Endothelial cell of umbilical vein (primary cell): ENCODE data around the gene BATF. TPM values are rescaled to one million over a fixed set of nuclear protein-coding genes. Genes with fewer than 3 reads are reported as not detected.

Experiments
- BruUV-seq: library from RNA; stranded (reverse); fragments of 400-500 nt; replicated peaks from 2 replicates; lab custom pipeline; 2021; lab: Mats Ljungman, UMichigan
- CTCF ChIA-PET: fragments of 300-600, 350-600 bp; sonication (Branson Sonifier 250); formaldehyde crosslinking; loops from one replicate; lab custom pipeline; 2021; ENCODE audit warnings: antibody characterized with exemption, inconsistent platforms; lab: Charles Lee
- POLR2A ChIA-PET: fragments of 300-600, 350-600 bp; sonication (Branson Sonifier 250); formaldehyde crosslinking; loops from one replicate; lab custom pipeline; 2021; ENCODE audit warnings: antibody characterized with exemption, inconsistent platforms; lab: Charles Lee
- DNase-seq: peaks from one replicate; pipeline ENCODE4 v3.0.0-alpha.2; 2011; ENCODE audit warnings: low read depth, low spot score
- FAIRE-seq: peaks from 2 replicates; lab custom pipeline; 2011; peaks lifted over from hg19 to GRCh38; lab: Jason Lieb, UNC
- H2AFZ ChIP-seq: 2 replicates; pipeline ENCODE4 v1.6.0; 2012; ENCODE audit warnings: low read depth, low read length, control low read depth, inconsistent platforms
- H3K27ac ChIP-seq: 2 replicates; pipeline ENCODE4 v1.5.1; 2011; ENCODE audit warnings: low read depth, mild to moderate bottlenecking, control low read depth, low read length, moderate library complexity; ENCODE audit not compliant: insufficient read depth
- H3K27me3 ChIP-seq, 2 experiments: 2 replicates each; pipeline versions ENCODE4 v1.6.0 to v1.6.1; 2011; ENCODE audit warnings: low read length in 2 of 2, mixed read lengths in 1 of 2; ENCODE audit not compliant: control insufficient read depth in 2 of 2, insufficient read depth in 2 of 2
- H3K36me3 ChIP-seq, 2 experiments: 2 replicates in 1 of 2; 3 replicates in 1 of 2; pipeline ENCODE4 v1.5.1; 2011; ENCODE audit warnings: low read length in 2 of 2, mild to moderate bottlenecking in 1 of 2, moderate library complexity in 1 of 2; ENCODE audit not compliant: control insufficient read depth in 2 of 2, insufficient read depth in 2 of 2; ENCODE audit errors: extremely low read depth in 1 of 2
- H3K4me1 ChIP-seq: 3 replicates; pipeline ENCODE4 v1.5.1; 2011; ENCODE audit warnings: mild to moderate bottlenecking, low read length; ENCODE audit not compliant: control insufficient read depth, insufficient read depth; ENCODE audit errors: extremely low read depth
- H3K4me2 ChIP-seq: 2 replicates; pipeline ENCODE4 v1.6.1; 2011; ENCODE audit warnings: low read length, control low read depth, mixed read lengths; ENCODE audit not compliant: insufficient read depth
- H3K4me3 ChIP-seq, 3 experiments: fragments of 200-600 bp in 1 of 3; sonication (generic), shearing (Covaris generic) in 1 of 3; replicated peaks in 1 of 3; 2 replicates each; pipeline ENCODE4 v1.5.1; 2011 to 2016; ENCODE audit warnings: control low read depth in 3 of 3, low read length in 3 of 3, mild to moderate bottlenecking in 2 of 3, inconsistent platforms in 1 of 3, low read depth in 1 of 3, moderate library complexity in 1 of 3; ENCODE audit not compliant: insufficient read depth in 1 of 3
- H3K79me2 ChIP-seq: 2 replicates; pipeline ENCODE4 v1.6.0; 2012; ENCODE audit warnings: low read length, inconsistent platforms; ENCODE audit not compliant: control insufficient read depth, insufficient read depth
- H3K9ac ChIP-seq: replicated peaks from 2 replicates; pipeline ENCODE3; 2011; ENCODE audit warnings: low read length, control low read depth; ENCODE audit not compliant: insufficient read depth; ENCODE audit errors: extremely low read depth
- H3K9me1 ChIP-seq: replicated peaks from 3 replicates; pipeline ENCODE4 v1.6.0; 2011; ENCODE audit warnings: mild to moderate bottlenecking, low read length; ENCODE audit not compliant: control insufficient read depth, insufficient read depth; ENCODE audit errors: extremely low read depth
- H3K9me3 ChIP-seq: replicated peaks from 2 replicates; pipeline ENCODE4 v1.5.1; 2012; ENCODE audit warnings: low read length, inconsistent platforms; ENCODE audit not compliant: control insufficient read depth, insufficient read depth
- H4K20me1 ChIP-seq: replicated peaks from 2 replicates; pipeline ENCODE3; 2011; ENCODE audit warnings: mild to moderate bottlenecking, low read length; ENCODE audit not compliant: control insufficient read depth, insufficient read depth; ENCODE audit errors: extremely low read depth
- EZH2 ChIP-seq: IDR thresholded peaks from 2 replicates; pipeline ENCODE4 v1.6.1; 2012; ENCODE audit warnings: borderline replicate concordance, low read depth, mild to moderate bottlenecking, moderate library complexity, low read length, inconsistent platforms; ENCODE audit not compliant: severe bottlenecking
- FOS ChIP-seq: IDR thresholded peaks from 2 replicates; pipeline ENCODE4 v1.6.1; 2011; ENCODE audit warnings: mild to moderate bottlenecking, low read length, moderate library complexity, borderline replicate concordance; ENCODE audit not compliant: insufficient read depth
- GATA2 ChIP-seq: IDR thresholded peaks from 2 replicates; pipeline ENCODE4 v1.7.0; 2011; ENCODE audit warnings: low read depth, mild to moderate bottlenecking, moderate library complexity, mixed read lengths, low read length; ENCODE audit not compliant: insufficient read length, insufficient read depth
- JUN ChIP-seq: IDR thresholded peaks from 2 replicates; pipeline ENCODE4 v1.6.1; 2011; ENCODE audit warnings: borderline replicate concordance, low read depth; ENCODE audit not compliant: insufficient read length, insufficient read depth
- MYC ChIP-seq: IDR thresholded peaks from one replicate; pipeline ENCODE4 v1.6.1; 2011; ENCODE audit warnings: mild to moderate bottlenecking, low read depth, low read length
- POLR2A ChIP-seq: IDR thresholded peaks from 2 replicates; pipeline ENCODE4 v1.6.1; 2012; ENCODE audit warnings: low read depth, mild to moderate bottlenecking, control low read depth, low read length
- POLR2AphosphoS5 ChIP-seq: IDR thresholded peaks from 2 replicates; pipeline ENCODE4 v1.6.1; 2012; ENCODE audit warnings: low read depth, mild to moderate bottlenecking, control low read depth, low read length, moderate library complexity; ENCODE audit not compliant: insufficient read depth
- dilution Hi-C: fragments of 300-500 bp; cut with MboI; formaldehyde crosslinking; loops from one replicate; pipeline ENCODE4 v1.15.0; 2019; ENCODE audit warnings: low sequenced_read_pairs; ENCODE audit not compliant: extremely low pct_ligation_motif_present
- intact Hi-C: fragments of 100-400 bp; cut with micrococcal nuclease; formaldehyde crosslinking; loops from one replicate; pipeline ENCODE4 v1.10.0; 2022
- polyA plus RNA-seq, 4 experiments: library from polyadenylated mRNA; depleted of rRNA in 3 of 4; stranded (reverse) in 3 of 4; unstranded in 1 of 4; fragments of >200 nt; gene quantifications; 2 replicates each; pipeline versions ENCODE4 v1.2.1 to v1.2.3, GENCODE V29; 2011 to 2012; ENCODE audit warnings: missing spikeins in 1 of 4
- total RNA-seq: library from RNA; stranded (reverse); gene quantifications from 2 replicates; pipeline ENCODE4 v1.2.3, GENCODE V29; 2021
- TF ChIP-seq, protein P1 (sequence below), 2 donors: IDR thresholded peaks; 1 replicate in 1 of 2; 2 replicates in 1 of 2; pipeline ENCODE4 v1.5.1; 2011; ENCODE audit warnings: low read length in 2 of 2, mild to moderate bottlenecking in 2 of 2, moderate library complexity in 2 of 2, control low read depth in 1 of 2, inconsistent platforms in 1 of 2, low read depth in 1 of 2; ENCODE audit not compliant: insufficient read depth in 1 of 2; ENCODE audit errors: extremely low read depth in 1 of 2
- TF ChIP-seq, protein P2 (sequence below): IDR thresholded peaks from 2 replicates; pipeline ENCODE4 v1.6.1; 2011; ENCODE audit not compliant: insufficient read depth, insufficient read length

The BATF gene
- total and polyA plus RNA-seq, 2 donors (not counting 3 experiments of a cell fraction or from before 2014, with no cell fraction given): not detected

DNA sequence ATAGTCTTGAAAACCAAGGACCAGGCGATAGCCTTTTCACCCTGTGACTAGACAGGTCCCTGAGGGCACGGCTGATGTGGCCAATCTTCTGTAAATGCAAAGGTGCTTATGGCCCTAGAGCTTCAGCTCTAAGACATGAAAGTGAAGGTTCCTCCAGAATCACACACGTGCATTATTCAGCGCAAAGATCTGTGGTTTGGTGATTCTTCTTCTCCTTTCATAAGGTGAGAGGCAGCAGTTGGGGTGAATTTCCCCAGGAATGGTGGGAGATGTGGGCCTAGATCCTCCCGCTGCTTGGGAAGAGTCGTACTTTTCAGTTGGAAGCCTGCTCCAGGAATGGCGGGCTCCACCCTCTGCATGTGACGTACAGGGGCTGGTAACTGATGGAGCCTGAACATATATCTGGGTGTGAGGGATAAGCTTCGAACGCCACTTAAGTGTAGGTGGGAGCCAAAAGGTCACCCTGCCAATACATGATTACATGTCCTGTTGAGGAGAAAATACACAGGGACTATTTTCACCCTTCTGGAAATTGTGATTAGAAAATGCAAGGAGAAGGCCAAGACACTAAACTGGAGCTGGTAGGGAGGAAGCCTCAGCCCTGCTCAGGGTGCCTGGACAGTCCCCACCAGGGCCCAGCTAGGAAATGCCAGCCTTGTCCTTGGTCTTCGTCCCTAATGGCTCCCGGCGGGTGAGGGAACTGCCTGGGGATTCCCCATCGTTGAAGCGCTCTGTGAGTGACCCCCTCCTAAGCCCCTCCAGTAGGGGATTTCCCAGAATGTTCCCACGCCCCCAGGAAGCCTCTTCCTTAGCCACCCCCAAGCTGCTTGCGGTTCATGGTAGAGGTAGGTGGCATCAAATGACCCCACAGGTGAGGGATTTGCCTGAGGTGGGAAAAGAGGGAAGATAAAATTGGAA, 17.6 kb downstream of the BATF start:
- no peak overlapping the region for H2AFZ ChIP-seq
- H3K9me1 ChIP-seq: no peaks in the 10 kb centered on the region
- no peak overlapping the region for H3K9ac ChIP-seq
- H3K79me2 ChIP-seq: no peaks in the 10 kb centered on the region
- H3K36me3 ChIP-seq: no peaks in the 10 kb centered on the region
- H3K9me3 ChIP-seq: no peaks in the 10 kb centered on the region
- ChIA-PET POLR2A (no interaction called here), CTCF (interaction anchor here (0.9 to 1.1 kb wide), 2 partner anchors 9 to 21 kb away, joined by 3 to 4 read pairs; no protein-coding TSS in a partner anchor)
- dilution Hi-C loops (no loop called here), intact Hi-C loops (no loop called here)
- DNase-seq: no peak
- H4K20me1 ChIP-seq: no peaks in the 10 kb centered on the region
- no peak for FAIRE-seq
- TF ChIP-seq, protein P1, sequence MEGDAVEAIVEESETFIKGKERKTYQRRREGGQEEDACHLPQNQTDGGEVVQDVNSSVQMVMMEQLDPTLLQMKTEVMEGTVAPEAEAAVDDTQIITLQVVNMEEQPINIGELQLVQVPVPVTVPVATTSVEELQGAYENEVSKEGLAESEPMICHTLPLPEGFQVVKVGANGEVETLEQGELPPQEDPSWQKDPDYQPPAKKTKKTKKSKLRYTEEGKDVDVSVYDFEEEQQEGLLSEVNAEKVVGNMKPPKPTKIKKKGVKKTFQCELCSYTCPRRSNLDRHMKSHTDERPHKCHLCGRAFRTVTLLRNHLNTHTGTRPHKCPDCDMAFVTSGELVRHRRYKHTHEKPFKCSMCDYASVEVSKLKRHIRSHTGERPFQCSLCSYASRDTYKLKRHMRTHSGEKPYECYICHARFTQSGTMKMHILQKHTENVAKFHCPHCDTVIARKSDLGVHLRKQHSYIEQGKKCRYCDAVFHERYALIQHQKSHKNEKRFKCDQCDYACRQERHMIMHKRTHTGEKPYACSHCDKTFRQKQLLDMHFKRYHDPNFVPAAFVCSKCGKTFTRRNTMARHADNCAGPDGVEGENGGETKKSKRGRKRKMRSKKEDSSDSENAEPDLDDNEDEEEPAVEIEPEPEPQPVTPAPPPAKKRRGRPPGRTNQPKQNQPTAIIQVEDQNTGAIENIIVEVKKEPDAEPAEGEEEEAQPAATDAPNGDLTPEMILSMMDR (IDR thresholded peaks at IDR 0.05; ENCODE audit: extremely low read depth in 1 of 2, insufficient read depth in 1 of 2, low read depth in 1 of 2, low read length in 2 of 2): no peak
- TF ChIP-seq FOS (no peak), JUN (no peak), POLR2A (no peak), MYC (no peak), POLR2AphosphoS5 (no peak), EZH2 (no peak), GATA2 (no peak)
- TF ChIP-seq, protein P2, sequence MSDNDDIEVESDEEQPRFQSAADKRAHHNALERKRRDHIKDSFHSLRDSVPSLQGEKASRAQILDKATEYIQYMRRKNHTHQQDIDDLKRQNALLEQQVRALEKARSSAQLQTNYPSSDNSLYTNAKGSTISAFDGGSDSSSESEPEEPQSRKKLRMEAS: no peak
- H3K4me3 ChIP-seq: no peak overlapping the region
- no peak overlapping the region for H3K27ac ChIP-seq
- BruUV-seq: no TSS peak
- H3K4me2 ChIP-seq: no peak overlapping the region
- no peaks in the 10 kb centered on the region for H3K27me3 ChIP-seq
- peaks cover 18% of the 10 kb centered on the region for H3K4me1 ChIP-seq
